Urothelium cell line (cell line): Measurements from ENCODE around the gene PRKCQ.

Experiments used
- DNase-seq: peaks from one replicate; pipeline ENCODE4 v3.0.0; 2011; ENCODE audit warnings: low spot score, mixed read lengths
- FAIRE-seq: peaks from 2 replicates; lab custom pipeline; 2011; peaks lifted over from hg19 to GRCh38; lab: Jason Lieb, UNC

The PRKCQ gene

GRCh38 chr10:6570893-6571292, 9.2 kb downstream of the PRKCQ start:
- DNase-seq: no peak
- no peak for FAIRE-seq

- no peak for DNase-seq
- FAIRE-seq: no peak
Measured at GRCh38 chr10:6569259-6569658, 10.8 kb downstream of the PRKCQ start.

- no peak for DNase-seq
- FAIRE-seq: no peak
Measured at GRCh38 chr10:6567884-6568283, 12.2 kb downstream of the PRKCQ start.

- no peak for DNase-seq
- FAIRE-seq: no peak
Measured at GRCh38 chr10:6567203-6567703, 12.8 kb downstream of the PRKCQ start.

GRCh38 chr10:6565588-6565987, 14.5 kb downstream of the PRKCQ start:
- no peak for DNase-seq
- no peak for FAIRE-seq

- no peak for DNase-seq
- no peak for FAIRE-seq
Measured at GRCh38 chr10:6564367-6564766, 15.7 kb downstream of the PRKCQ start.

GRCh38 chr10:6563731-6564130, 16.3 kb downstream of the PRKCQ start:
- FAIRE-seq (no peak), DNase-seq (no peak)

GRCh38 chr10:6563075-6563474, 17.0 kb downstream of the PRKCQ start:
- no peak for DNase-seq
- no peak for FAIRE-seq

- FAIRE-seq (no peak), DNase-seq (no peak)
Measured at GRCh38 chr10:6562221-6562620, 17.9 kb downstream of the PRKCQ start.

GRCh38 chr10:6561552-6561951, 18.5 kb downstream of the PRKCQ start:
- FAIRE-seq (no peak), DNase-seq (no peak)

GRCh38 chr10:6558759-6559461, 21.2 kb downstream of the PRKCQ start:
- FAIRE-seq: no peak
- no peak for DNase-seq

GRCh38 chr10:6558272-6558671, 21.8 kb downstream of the PRKCQ start:
- FAIRE-seq: no peak
- DNase-seq: no peak

GRCh38 chr10:6553937-6554336, 26.1 kb downstream of the PRKCQ start:
- FAIRE-seq (no peak), DNase-seq (no peak)

- no peak for FAIRE-seq
- DNase-seq: no peak
Measured at GRCh38 chr10:6543431-6544005, 36.6 kb downstream of the PRKCQ start.

GRCh38 chr10:6542999-6543430, 37.1 kb downstream of the PRKCQ start:
- no peak for DNase-seq
- no peak for FAIRE-seq

GRCh38 chr10:6539833-6540232, 40.2 kb downstream of the PRKCQ start:
- no peak for DNase-seq
- FAIRE-seq: no peak

GRCh38 chr10:6537770-6538169, 42.3 kb downstream of the PRKCQ start:
- DNase-seq: no peak
- FAIRE-seq: no peak

GRCh38 chr10:6536102-6536501, 44.0 kb downstream of the PRKCQ start:
- FAIRE-seq: no peak
- no peak for DNase-seq

- no peak for FAIRE-seq
- no peak for DNase-seq
Measured at GRCh38 chr10:6535156-6535764, 44.8 kb downstream of the PRKCQ start.

- DNase-seq (no peak), FAIRE-seq (no peak)
Measured at GRCh38 chr10:6532321-6532720, 47.8 kb downstream of the PRKCQ start.

GRCh38 chr10:6530966-6531365, 49.1 kb downstream of the PRKCQ start:
- FAIRE-seq: no peak
- DNase-seq: no peak

GRCh38 chr10:6530211-6530840, 49.8 kb downstream of the PRKCQ start:
- no peak for FAIRE-seq

More at GRCh38 chr10:6530211-6530840, 49.8 kb downstream of the PRKCQ start:
- no peak for DNase-seq
